Measurements from ENCODE around the gene THSD7A.

THSD7A gene

GRCh38 chr7:11788568-11788967, 43.4 kb downstream of the THSD7A start:
- no peak for DNase-seq (ENCODE audit: low read depth)
- TF ChIP-seq, protein P1, sequence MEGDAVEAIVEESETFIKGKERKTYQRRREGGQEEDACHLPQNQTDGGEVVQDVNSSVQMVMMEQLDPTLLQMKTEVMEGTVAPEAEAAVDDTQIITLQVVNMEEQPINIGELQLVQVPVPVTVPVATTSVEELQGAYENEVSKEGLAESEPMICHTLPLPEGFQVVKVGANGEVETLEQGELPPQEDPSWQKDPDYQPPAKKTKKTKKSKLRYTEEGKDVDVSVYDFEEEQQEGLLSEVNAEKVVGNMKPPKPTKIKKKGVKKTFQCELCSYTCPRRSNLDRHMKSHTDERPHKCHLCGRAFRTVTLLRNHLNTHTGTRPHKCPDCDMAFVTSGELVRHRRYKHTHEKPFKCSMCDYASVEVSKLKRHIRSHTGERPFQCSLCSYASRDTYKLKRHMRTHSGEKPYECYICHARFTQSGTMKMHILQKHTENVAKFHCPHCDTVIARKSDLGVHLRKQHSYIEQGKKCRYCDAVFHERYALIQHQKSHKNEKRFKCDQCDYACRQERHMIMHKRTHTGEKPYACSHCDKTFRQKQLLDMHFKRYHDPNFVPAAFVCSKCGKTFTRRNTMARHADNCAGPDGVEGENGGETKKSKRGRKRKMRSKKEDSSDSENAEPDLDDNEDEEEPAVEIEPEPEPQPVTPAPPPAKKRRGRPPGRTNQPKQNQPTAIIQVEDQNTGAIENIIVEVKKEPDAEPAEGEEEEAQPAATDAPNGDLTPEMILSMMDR (IDR thresholded peaks at IDR 0.05; ENCODE audit: insufficient read depth, low read depth, low read length, missing control alignments) = no peak
- H3K4me3 ChIP-seq (ENCODE audit: low read depth, low read length) = no peak overlapping the region

- no peak for DNase-seq (ENCODE audit: low read depth)
- no peak overlapping the region for H3K4me3 ChIP-seq (ENCODE audit: low read depth, low read length)
- TF ChIP-seq, protein P1 (IDR thresholded peaks at IDR 0.05; ENCODE audit: insufficient read depth, low read depth, low read length, missing control alignments) = no peak
Measured at GRCh38 chr7:11787534-11787933, 44.5 kb downstream of the THSD7A start.

DNA sequence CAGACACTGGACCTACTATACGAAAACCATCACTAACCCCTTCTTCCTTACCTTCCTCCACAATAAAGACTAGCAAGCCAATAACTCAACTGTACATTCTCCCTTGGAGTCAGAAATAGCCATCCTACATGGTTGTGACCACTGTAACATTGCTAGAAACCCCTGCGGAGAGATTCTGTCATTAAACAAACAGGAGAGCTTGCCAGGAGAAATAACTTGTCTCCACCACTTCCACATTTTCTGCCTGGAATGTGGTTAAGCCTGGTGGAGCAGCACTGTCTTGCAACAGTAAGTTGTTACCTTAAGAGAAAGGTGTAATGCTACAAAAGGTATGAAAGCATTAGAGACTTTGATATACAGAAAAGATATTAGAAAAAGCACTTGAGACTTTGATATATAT, 45.8 kb downstream of the THSD7A start:
- TF ChIP-seq, protein P1 (IDR thresholded peaks at IDR 0.05; ENCODE audit: insufficient read depth, low read depth, low read length, missing control alignments) = no peak
- no peak overlapping the region for H3K4me3 ChIP-seq (ENCODE audit: low read depth, low read length)
- no peak for DNase-seq (ENCODE audit: low read depth)

GRCh38 chr7:11784769-11785536, 47.0 kb downstream of the THSD7A start:
- H3K4me3 ChIP-seq (ENCODE audit: low read depth, low read length) = no peak overlapping the region
- no peak for DNase-seq (ENCODE audit: low read depth)
- TF ChIP-seq, protein P1 (IDR thresholded peaks at IDR 0.05; ENCODE audit: insufficient read depth, low read depth, low read length, missing control alignments) = no peak

GRCh38 chr7:11779864-11780674, 51.9 kb downstream of the THSD7A start:
- no peak overlapping the region for H3K4me3 ChIP-seq (ENCODE audit: low read depth, low read length)
- TF ChIP-seq, protein P1 (IDR thresholded peaks at IDR 0.05; ENCODE audit: insufficient read depth, low read depth, low read length, missing control alignments) = no peak
- DNase-seq (ENCODE audit: low read depth) = no peak

DNA sequence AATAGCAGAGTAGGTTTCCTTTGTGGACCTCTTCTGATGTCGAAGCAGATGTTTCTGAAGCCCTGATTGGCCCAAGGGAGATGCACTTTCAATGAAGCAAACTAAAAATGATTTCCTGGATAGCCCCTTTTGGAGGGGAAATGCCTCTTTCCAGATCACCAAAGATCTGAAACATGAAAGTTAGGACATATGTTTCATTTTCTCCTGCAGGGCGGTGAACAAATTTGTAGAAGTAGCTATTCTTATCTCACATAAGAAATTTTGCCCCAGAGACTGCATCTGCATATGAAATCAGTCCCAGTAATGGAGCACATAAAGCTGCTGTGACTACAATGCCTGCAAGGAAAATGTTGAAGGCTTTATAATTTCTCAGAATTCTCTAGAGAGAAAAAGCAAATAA, 56.0 kb downstream of the THSD7A start:
- TF ChIP-seq, protein P1 (IDR thresholded peaks at IDR 0.05; ENCODE audit: insufficient read depth, low read depth, low read length, missing control alignments) = no peak
- DNase-seq (ENCODE audit: low read depth) = no peak
- H3K4me3 ChIP-seq (ENCODE audit: low read depth, low read length) = no peak overlapping the region

Measured in GM12865 (cell line).